HG02798 (cell line): ENCODE measurements around the gene ZNF224.

ENCODE experiments used
- ATAC-seq: cut with Tn5 transposase; IDR thresholded peaks from one replicate; pipeline ENCODE4 v1.9.1; 2021; ENCODE audit warnings: mild to moderate bottlenecking; ENCODE audit not compliant: unreplicated experiment, poor library complexity

Gene ZNF224

DNA sequence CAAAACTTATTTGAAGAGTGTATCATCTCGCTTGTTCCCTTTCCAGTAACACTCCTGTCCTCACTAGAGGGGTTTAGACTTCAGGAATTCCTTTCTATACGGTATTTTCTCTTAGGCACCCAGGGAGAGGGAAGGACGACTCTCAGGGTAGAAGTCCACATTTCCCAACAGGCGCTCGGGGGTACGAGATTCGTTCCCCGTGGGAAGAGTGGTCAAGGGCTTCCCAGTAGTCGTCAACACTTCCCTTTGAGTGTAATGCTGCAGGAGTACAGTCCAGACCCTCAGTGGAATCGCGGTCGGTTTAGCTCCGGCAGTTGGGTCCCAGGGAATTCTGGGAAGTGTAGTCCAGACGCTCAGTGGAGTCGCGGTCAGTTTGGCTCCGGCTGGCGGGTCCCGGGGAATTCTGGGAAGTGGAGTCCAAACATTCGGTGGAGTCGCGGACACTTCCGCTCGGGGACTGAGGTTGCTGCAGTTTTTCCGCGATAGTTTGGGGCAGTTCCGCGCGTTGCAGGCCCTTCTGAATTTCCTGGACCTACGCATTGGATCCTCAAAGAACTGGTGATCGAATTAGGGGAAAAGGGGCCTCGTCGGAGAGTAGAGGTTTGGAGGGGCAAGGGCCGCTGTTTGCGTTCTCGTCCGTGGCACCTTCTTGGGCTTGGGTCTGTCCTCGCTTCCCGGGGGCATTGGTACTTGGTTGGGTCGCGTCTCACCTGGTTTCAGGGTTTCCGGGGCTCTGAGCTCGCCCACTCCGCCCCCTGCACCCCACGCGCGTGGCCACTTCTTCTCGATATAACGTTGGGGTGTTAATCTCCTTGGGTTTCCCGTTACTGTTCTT is at the start of gene ZNF224:
Gene ZNF224 (plus strand): TSS at position 431 of the 835 bp plus-strand sequence. CDS start 3,513 bp downstream, outside the sequence.
- peak; percentile 93 for ATAC-seq

DNA sequence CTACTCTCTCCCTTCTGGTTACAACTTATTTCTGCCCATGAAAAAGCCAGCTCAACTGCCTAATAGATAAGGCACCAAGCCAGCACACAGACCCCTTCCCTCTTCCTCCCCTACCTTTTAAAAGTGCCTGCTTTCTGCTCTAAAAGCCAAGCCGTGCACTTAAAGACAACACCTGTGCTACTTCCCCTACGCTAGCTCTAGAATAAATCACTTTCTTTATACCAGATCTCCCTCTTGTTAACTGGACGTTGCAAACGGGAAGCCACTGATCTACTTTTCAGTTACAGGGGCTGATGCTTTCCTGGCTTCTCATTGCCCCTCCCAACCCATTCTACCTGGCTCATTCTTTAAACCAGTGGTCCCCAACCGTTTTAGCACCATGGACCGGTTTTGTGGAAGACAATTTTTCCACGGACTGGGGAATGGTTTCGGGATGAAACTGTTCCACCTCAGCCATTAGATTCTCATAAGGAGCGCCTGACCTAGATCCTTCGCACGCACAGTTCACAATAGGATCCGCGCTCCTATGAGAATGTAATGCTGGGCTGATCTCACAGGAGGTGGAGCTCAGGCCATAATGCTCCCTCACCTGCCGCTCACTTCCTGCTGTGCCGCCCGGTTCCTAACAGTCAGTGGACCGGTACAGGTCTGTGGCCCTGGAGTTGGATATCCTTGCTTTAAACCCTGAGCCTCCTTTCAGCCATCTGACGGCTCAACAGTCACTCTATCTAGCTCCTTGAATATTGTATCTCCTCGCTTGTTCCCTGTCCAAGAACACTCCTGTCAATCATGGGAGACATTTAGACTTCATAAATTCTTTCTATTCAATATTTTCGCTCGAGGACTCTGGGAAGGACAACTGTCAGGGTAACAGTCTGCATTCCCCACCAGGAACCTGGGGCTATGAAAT is 43.2 kb upstream of the ZNF224 start:
- ATAC-seq = peak; percentile 23

DNA sequence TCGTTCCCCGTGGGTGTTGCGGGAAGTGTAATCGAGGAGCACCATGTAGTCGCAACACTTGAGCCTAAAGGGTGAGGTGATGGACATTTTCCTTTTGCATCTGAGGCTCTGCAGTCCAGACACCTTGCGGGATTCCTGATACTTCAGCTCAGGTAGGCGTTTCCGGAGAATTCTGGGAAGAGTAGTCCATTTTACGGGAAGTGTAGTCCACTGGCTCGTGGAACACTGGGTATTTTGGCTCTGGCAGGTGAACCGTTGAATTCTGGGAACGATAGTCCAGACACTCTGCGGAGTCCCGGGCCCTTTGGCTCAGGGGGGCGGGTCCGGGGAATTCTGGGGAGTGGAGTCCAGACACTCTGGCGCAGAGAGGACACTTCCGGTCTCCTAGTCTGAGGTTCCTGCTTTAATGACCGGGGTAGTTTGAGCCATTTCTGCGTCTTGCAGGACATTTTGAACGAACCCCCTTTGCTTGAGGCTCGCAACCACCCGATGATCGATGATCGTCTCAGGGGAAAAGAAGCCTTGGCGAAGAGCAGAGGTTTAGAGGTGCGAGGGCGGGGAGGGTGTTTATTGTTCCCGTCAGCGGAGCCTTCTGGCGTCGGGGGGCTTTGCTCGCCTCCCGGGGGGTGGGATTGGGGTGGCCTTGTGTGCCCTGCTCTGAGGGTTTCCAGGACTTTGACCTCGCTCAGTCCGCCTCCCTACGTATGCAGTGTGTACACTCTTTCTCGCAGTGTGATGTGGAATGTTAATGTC is 42.3 kb upstream of the ZNF224 start, which contains the start of gene ZNF223:
Gene ZNF223 (plus strand): TSS at position 387 of the 753 bp plus-strand sequence. CDS start 3,141 bp downstream, outside the sequence.
- ATAC-seq = peak; percentile 70

DNA sequence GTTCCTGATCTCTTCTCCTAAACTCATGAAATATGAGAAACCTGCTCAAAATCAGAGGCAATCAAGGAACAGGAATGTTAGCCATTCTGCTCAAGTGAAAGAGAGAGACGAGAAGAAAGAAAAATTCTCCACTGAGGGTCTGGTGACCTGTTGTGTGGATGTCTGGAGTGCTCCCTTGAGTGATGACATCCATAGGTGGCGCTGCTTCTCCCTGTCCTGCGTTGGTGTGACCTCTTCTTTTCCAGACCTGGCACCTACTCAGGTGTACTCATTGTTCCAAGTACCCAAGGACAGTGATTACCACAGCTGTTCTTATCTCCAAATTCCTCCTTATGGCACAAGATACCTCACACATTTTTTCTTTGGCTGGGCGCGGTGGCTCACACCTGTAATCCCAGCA is 38.3 kb upstream of the ZNF224 start:
- no peak for ATAC-seq

- ATAC-seq = no peak
Measured at GRCh38 chr19:44059229-44059628, 34.9 kb upstream of the ZNF224 start.

DNA sequence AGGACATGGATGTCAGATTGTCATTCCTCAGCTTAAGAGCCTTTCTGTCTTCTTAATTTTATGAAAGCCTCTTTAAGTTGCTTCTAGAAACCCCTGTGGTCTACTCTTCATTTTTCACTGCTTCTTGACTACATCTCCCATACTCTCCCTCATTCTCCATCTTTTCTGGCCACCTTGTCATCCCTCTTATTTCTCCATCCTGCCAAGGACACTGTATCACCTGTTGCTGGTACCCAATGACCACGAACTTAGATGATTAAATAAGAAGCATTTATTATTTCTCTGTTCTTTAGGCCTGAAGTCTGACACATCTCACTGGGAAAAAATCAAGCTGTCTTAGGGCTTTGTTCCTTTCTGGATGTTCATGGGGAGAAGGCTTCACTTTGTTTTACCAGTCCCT is 33.1 kb upstream of the ZNF224 start:
- ATAC-seq = no peak

- ATAC-seq = no peak
Measured at GRCh38 chr19:44066305-44066704, 27.9 kb upstream of the ZNF224 start.

GRCh38 chr19:44069415-44069814 is 24.7 kb upstream of the ZNF224 start:
- ATAC-seq = no peak

DNA sequence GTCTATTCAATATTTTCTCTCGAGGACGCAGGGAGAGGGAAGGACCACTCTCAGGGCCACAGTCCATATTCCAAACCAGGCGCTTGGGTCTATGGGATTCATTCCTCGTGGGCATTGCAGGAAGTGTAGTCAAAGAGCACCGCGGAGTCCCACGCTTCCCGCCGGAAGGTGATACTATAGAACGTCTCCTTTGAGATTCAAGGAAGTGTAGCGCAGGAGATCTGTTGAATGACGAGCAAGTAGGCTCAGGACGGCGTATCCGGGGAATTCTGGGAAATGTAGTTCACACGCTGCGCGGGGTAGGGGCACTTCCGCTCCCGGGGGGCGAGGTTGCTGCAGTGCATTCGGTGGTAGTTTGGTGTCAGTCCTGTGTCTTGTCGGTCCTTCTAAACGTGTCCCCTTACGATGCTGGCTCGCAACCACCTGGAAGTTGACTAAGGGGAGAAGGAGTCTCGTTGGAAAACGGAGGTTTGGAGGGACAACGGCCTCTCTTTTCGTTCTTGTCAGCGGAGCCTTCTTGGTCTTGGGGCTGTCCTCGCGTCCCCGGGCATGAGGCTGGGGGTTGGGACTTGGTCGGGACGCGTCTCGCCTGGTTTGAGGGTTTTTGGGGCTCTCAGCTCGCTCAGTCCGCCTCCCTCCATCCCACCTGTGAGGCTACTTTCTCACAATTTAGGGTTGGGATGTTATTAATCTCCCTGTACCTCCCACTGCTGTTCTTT is 22.2 kb upstream of the ZNF224 start, which contains the start of gene ZNF284:
Gene ZNF284 (plus strand): TSS at position 336 of the 719 bp plus-strand sequence. CDS start 4,231 bp downstream, outside the sequence.
- ATAC-seq = peak; percentile 95

GRCh38 chr19:44072543-44073401 is 21.4 kb upstream of the ZNF224 start:
- no peak for ATAC-seq

GRCh38 chr19:44076325-44076724 is 17.8 kb upstream of the ZNF224 start:
- ATAC-seq = no peak

GRCh38 chr19:44092108-44092507 is 2.1 kb upstream of the ZNF224 start:
- no peak for ATAC-seq

DNA sequence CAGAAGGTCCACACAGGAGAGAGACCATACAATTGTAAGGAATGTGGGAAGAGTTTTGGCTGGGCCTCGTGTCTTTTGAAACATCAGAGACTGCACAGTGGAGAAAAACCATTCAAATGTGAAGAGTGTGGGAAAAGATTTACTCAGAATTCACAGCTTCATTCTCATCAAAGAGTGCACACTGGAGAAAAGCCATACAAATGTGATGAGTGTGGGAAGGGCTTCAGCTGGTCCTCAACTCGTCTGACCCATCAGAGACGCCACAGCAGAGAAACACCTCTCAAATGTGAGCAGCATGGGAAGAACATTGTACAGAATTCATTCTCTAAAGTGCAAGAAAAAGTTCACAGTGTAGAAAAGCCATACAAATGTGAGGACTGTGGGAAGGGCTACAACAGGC is 13.6 kb downstream of the ZNF224 start:
- ATAC-seq = no peak

GRCh38 chr19:44109458-44109857 is 15.3 kb downstream of the ZNF224 start:
- ATAC-seq = no peak

DNA sequence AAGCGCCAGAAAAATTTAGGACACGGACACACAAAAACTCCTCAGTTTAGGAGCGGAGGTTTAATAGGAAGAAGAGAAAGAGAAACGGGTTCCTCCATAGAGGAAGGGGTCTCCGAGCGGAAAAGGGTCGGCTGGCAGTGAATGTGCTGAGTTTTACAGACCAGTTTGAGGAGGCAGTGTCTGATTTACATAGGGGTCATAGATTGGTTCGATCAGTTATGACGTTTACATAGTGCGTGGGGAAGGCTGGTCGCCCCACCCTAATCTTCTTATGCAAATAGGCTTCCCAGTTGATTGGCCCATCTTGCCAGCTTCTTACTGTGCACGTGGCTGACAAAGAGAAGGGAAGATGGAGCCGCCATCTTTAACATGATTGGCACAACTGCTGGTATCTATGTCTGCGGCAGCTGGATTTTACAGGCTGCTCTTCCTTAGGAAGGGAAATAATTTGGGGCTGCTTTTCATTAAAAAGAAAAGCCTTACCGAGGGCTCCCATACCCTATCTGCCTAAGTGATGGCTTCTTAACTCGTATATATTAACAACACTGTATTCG is 17.8 kb downstream of the ZNF224 start:
- ATAC-seq = no peak

DNA sequence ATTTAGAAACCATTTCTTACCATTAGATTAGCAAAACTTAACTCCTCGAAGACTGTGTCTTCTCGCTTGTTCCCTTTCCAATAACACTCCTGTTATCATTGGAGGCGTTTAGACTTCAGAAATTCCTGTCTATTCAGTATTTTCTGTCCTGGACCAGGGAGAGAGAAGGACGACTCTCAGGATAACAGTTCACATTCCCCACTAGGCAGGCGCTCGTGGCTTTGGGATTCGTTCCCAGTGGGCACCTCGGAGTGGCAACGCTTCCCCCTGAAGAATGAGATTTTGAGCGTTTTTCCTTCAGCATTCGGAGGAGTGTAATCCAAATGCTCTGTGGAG is 18.6 kb downstream of the ZNF224 start:
- no peak for ATAC-seq

DNA sequence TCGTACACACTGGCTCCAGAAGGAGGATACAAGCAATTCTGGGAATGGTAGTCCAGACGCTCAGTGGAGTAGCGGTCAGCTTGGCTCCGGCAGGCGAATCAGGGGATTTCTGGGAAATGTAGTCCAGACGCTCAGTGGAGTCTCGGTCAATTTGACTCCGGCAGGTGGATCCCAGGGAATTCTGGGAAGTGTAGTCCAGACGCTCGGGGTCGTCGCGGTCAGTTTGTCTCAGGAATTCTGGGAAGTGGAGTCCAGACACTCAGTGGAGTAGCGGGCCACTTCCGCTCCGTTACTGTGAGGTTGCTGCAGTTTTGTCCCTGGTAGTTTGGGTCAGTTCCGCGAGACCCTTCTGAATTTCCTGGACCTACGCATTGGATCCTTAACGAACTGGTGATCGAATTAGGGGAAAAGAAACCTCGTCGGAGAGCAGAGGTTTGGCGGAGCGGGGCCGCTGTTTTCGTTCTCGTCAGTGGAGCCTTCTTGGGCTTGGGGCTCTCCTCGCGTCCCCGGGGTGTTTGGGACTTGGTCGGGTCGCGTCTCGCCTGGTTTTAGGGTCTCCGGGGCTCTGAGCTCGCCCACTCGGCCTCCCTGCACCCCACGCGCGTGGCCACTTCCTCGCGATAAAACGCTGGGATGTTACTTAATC is 19.1 kb downstream of the ZNF224 start, which contains the start of gene ZNF225:
Gene ZNF225 (plus strand): TSS at position 262 of the 646 bp plus-strand sequence. CDS start 2,429 bp downstream, outside the sequence.
- ATAC-seq = peak; percentile 98
